PC-9 (cell line): ENCODE results near the gene AFAP1L1. TPM values are rescaled to one million over a fixed set of nuclear protein-coding genes. Genes with fewer than 3 reads are reported as not detected.

ENCODE experiments used
- BruUV-seq: library from RNA; stranded (reverse); fragments of 400-500 nt; replicated peaks from 2 replicates; lab custom pipeline; 2021; lab: Mats Ljungman, UMichigan
- CTCF ChIA-PET: fragments of 300-600 bp; sonication (Branson Sonifier 250); formaldehyde crosslinking; loops from one replicate; lab custom pipeline; 2022; ENCODE audit warnings: antibody characterized with exemption; lab: Charles Lee
- POLR2A ChIA-PET: fragments of 300-600 bp; sonication (Branson Sonifier 250); formaldehyde crosslinking; loops from one replicate; lab custom pipeline; 2022; ENCODE audit warnings: antibody characterized with exemption; ENCODE audit not compliant: unreplicated experiment; lab: Charles Lee
- DNase-seq, 2 experiments: peaks; one replicate each; pipeline versions ENCODE4 v3.0.0 to v3.0.0-alpha.2; 2015 to 2022; ENCODE audit warnings: mixed read lengths in 1 of 2
- H2AFZ ChIP-seq: fragments of 200-600 bp; sonication (generic); 2 replicates; pipeline ENCODE4 v1.8.1; 2017; ENCODE audit warnings: antibody characterized with exemption
- H3F3A ChIP-seq: fragments of 200-600 bp; sonication (generic); 2 replicates; pipeline ENCODE4 v1.8.1; 2017; ENCODE audit warnings: antibody characterized with exemption, mild to moderate bottlenecking, low read depth; ENCODE audit not compliant: insufficient read depth
- H3K27ac ChIP-seq: fragments of 200-600 bp; sonication (generic); 2 replicates; pipeline ENCODE4 v1.6.1; 2016; ENCODE audit warnings: mixed run types
- H3K27me3 ChIP-seq: fragments of 200-600 bp; sonication (generic); 2 replicates; pipeline ENCODE4 v1.6.1; 2016; ENCODE audit warnings: low read depth, mixed run types; ENCODE audit not compliant: insufficient read depth
- H3K36me3 ChIP-seq: fragments of 200-600 bp; sonication (generic); 2 replicates; pipeline ENCODE4 v1.6.1; 2016; ENCODE audit warnings: low read depth, mixed run types
- H3K4me1 ChIP-seq: fragments of 200-600 bp; sonication (generic); replicated peaks from 2 replicates; pipeline ENCODE4 v1.6.1; 2016; ENCODE audit warnings: mixed run types; ENCODE audit not compliant: insufficient read depth
- H3K4me2 ChIP-seq: fragments of 200-600 bp; sonication (generic); 2 replicates; pipeline ENCODE4 v1.6.1; 2017; ENCODE audit warnings: mixed run types
- H3K4me3 ChIP-seq: fragments of 200-600 bp; sonication (generic); 2 replicates; pipeline ENCODE4 v1.6.1; 2016; ENCODE audit warnings: mixed run types
- H3K79me2 ChIP-seq: fragments of 200-600 bp; sonication (generic); 2 replicates; pipeline ENCODE4 v1.6.1; 2017; ENCODE audit warnings: low read depth, mixed run types
- H3K9me2 ChIP-seq: fragments of 200-600 bp; sonication (generic); 2 replicates; pipeline ENCODE4 v1.8.1; 2017; ENCODE audit warnings: mild to moderate bottlenecking; ENCODE audit not compliant: insufficient read depth
- H3K9me3 ChIP-seq: fragments of 200-600 bp; sonication (generic); 2 replicates; pipeline ENCODE4 v1.8.1; 2016; ENCODE audit warnings: low read depth; ENCODE audit not compliant: insufficient read depth
- H4K20me1 ChIP-seq: fragments of 200-600 bp; sonication (generic); 2 replicates; pipeline ENCODE4 v1.8.1; 2017; ENCODE audit not compliant: insufficient read depth
- CTCF ChIP-seq: fragments of 200-600 bp; sonication (generic); conservative IDR thresholded peaks from 2 replicates; pipeline ENCODE4 v1.6.1; 2017; ENCODE audit warnings: mixed run types, antibody characterized with exemption, mild to moderate bottlenecking, moderate library complexity
- EZH2 ChIP-seq: fragments of 200-600 bp; sonication (generic); IDR thresholded peaks from 2 replicates; pipeline ENCODE4 v1.8.0; 2017; ENCODE audit warnings: antibody characterized with exemption, low read depth
- intact Hi-C: fragments of 100-400 bp; cut with micrococcal nuclease; formaldehyde crosslinking; loops from one replicate; pipeline ENCODE4 v1.10.0; 2022; ENCODE audit not compliant: unreplicated experiment
- total RNA-seq: library from RNA; stranded (reverse); gene quantifications from 2 replicates; pipeline ENCODE4 v1.2.3, GENCODE V29; 2021

AFAP1L1 gene
- total RNA-seq, 1 experiment from 2014 or later, result 9.6 TPM

- Histone ChIP-seq H4K20me1 (no peaks in the 10 kb centered on the region), H3K9me3 (no peaks in the 10 kb centered on the region), H3K4me1 (no peaks in the 10 kb centered on the region), H2AFZ (no peak overlapping the region), H3K27me3 (no peaks in the 10 kb centered on the region), H3K79me2 (no peaks in the 10 kb centered on the region), H3K4me3 (no peak overlapping the region), H3F3A (0 out of 2 replicates have a peak, but pooled peaks cover 5% of the 10 kb centered on the region), H3K4me2 (no peak overlapping the region), H3K9me2 (no peaks in the 10 kb centered on the region), H3K36me3 (peaks cover 16% of the 10 kb centered on the region), H3K27ac (no peak overlapping the region)
- CTCF ChIA-PET, result interaction anchor here (1.4 kb wide), 1 partner anchor 124 kb away, joined by 3 read pairs; no protein-coding TSS in a partner anchor
- TF ChIP-seq EZH2 (no peak), CTCF (no peak)
- intact Hi-C loops, result no loop called here
- POLR2A ChIA-PET, result no interaction called here
- BruUV-seq, result no TSS peak
- DNase-seq, result no peak
Measured at GRCh38 chr5:149238540-149238939, 33.1 kb upstream of the AFAP1L1 start.

- no peaks in the 10 kb centered on the region for H3F3A ChIP-seq
- BruUV-seq, result no TSS peak
- no peaks in the 10 kb centered on the region for H4K20me1 ChIP-seq
- H2AFZ ChIP-seq, result no peak overlapping the region
- ChIA-PET POLR2A (no interaction called here), CTCF (no interaction called here)
- no peak overlapping the region for H3K4me3 ChIP-seq
- no peak overlapping the region for H3K27ac ChIP-seq
- H3K79me2 ChIP-seq, result no peaks in the 10 kb centered on the region
- intact Hi-C loops, result no loop called here
- no peaks in the 10 kb centered on the region for H3K27me3 ChIP-seq
- H3K9me3 ChIP-seq, result no peaks in the 10 kb centered on the region
- H3K4me2 ChIP-seq, result no peak overlapping the region
- TF ChIP-seq EZH2 (no peak), CTCF (no peak)
- DNase-seq, result no peak
- no peaks in the 10 kb centered on the region for H3K4me1 ChIP-seq
- peaks cover 11% of the 10 kb centered on the region; the same call in 1 of the 2 replicates for H3K36me3 ChIP-seq
- no peaks in the 10 kb centered on the region for H3K9me2 ChIP-seq
Measured at GRCh38 chr5:149239917-149240316, 31.7 kb upstream of the AFAP1L1 start.

GRCh38 chr5:149240354-149240998 lies 31.2 kb upstream of the AFAP1L1 start:
- ChIA-PET CTCF (no interaction called here), POLR2A (interaction anchor here (0.5 kb wide), 1 partner anchor 14 kb away, joined by 5 read pairs; no protein-coding TSS in a partner anchor)
- Histone ChIP-seq H4K20me1 (no peaks in the 10 kb centered on the region), H3F3A (no peaks in the 10 kb centered on the region), H3K79me2 (no peaks in the 10 kb centered on the region), H3K36me3 (0 out of 2 replicates have a peak, but pooled peaks cover 11% of the 10 kb centered on the region), H3K9me3 (no peaks in the 10 kb centered on the region), H3K4me2 (no peak overlapping the region), H3K4me1 (no peaks in the 10 kb centered on the region), H2AFZ (no peak overlapping the region), H3K27me3 (no peaks in the 10 kb centered on the region), H3K27ac (no peak overlapping the region), H3K4me3 (no peak overlapping the region), H3K9me2 (no peaks in the 10 kb centered on the region)
- DNase-seq, result no peak
- TF ChIP-seq CTCF (no peak), EZH2 (no peak)
- intact Hi-C loops, result no loop called here
- no TSS peak for BruUV-seq
